K562 (cell line): ENCODE data around the gene ST6GALNAC5. TPM values are rescaled to one million over a fixed set of nuclear protein-coding genes. Genes with fewer than 3 reads are reported as not detected.

Experiments used
- ATAC-seq: fragments of 200-7000 bp; cut with Tn5 transposase; 3 replicates; pipeline ENCODE4 v1.9.1; 2020; ENCODE audit warnings: moderate library complexity
- BruUV-seq: library from RNA; stranded (reverse); fragments of 400-500 nt; replicated peaks from 2 replicates; lab custom pipeline; 2021; lab: Mats Ljungman, UMichigan
- CTCF ChIA-PET: fragments of 300-600 bp; formaldehyde crosslinking; extraction: SDS; loops from one replicate; lab custom pipeline; 2021; ENCODE audit warnings: low intra/inter-chr PET ratio; lab: Yijun Ruan, JAX
- POLR2A ChIA-PET: fragments of 300-600, 350-650 bp; sonication (Branson Sonifier 250); formaldehyde crosslinking; extraction: SDS; loops from one replicate; lab custom pipeline; 2021; ENCODE audit warnings: antibody characterized with exemption, inconsistent platforms; lab: Yijun Ruan, JAX
- DNase-seq, 4 experiments: peaks; one replicate each; pipeline versions ENCODE4 v3.0.0 to v3.0.0-alpha.2; 2011 to 2018; ENCODE audit warnings: low spot score in 3 of 4, mixed read lengths in 3 of 4; ENCODE audit errors: extremely low read depth in 1 of 4
- FAIRE-seq: peaks from 2 replicates; lab custom pipeline; 2011; peaks lifted over from hg19 to GRCh38; lab: Jason Lieb, UNC
- H2AFZ ChIP-seq: 2 replicates; pipeline ENCODE4 v1.6.0; 2011; ENCODE audit warnings: low read depth, low read length, control low read depth, inconsistent platforms
- H3K27ac ChIP-seq: fragments of 200-600 bp; 3 replicates; pipeline ENCODE4 v1.8.0; 2011; ENCODE audit warnings: low read depth, mild to moderate bottlenecking, control low read depth, inconsistent platforms, low read length, moderate library complexity, mixed read lengths; ENCODE audit errors: extremely low read depth
- H3K27me3 ChIP-seq, 2 experiments: fragments of 300-600 bp in 1 of 2; 2 replicates in 1 of 2; 3 replicates in 1 of 2; pipeline versions ENCODE4 v1.6.0 to v1.8.0; 2011; ENCODE audit warnings: inconsistent platforms in 2 of 2, low read length in 2 of 2, mild to moderate bottlenecking in 1 of 2, mixed read lengths in 1 of 2, moderate library complexity in 1 of 2; ENCODE audit not compliant: control insufficient read depth in 2 of 2, insufficient read depth in 2 of 2
- H3K36me3 ChIP-seq: fragments of 300-600 bp; 3 replicates; pipeline ENCODE4 v1.8.0; 2011; ENCODE audit warnings: mild to moderate bottlenecking, low read length, inconsistent platforms; ENCODE audit not compliant: control insufficient read depth, insufficient read depth
- H3K4me1 ChIP-seq, 2 experiments: fragments of 200-600 bp in 1 of 2; replicated peaks in 1 of 2; 2 replicates in 1 of 2; 3 replicates in 1 of 2; pipeline versions ENCODE4 v1.5.1 to v1.8.0; 2011; ENCODE audit warnings: inconsistent platforms in 2 of 2, low read length in 2 of 2, mild to moderate bottlenecking in 1 of 2, mixed read lengths in 1 of 2, moderate library complexity in 1 of 2; ENCODE audit not compliant: control insufficient read depth in 2 of 2, insufficient read depth in 2 of 2
- H3K4me2 ChIP-seq: 2 replicates; pipeline ENCODE4 v1.6.1; 2011; ENCODE audit warnings: low read length, control low read depth, inconsistent platforms, mixed read lengths; ENCODE audit not compliant: insufficient read depth
- H3K4me3 ChIP-seq: fragments of 200-600 bp; sonication (generic), shearing (Covaris generic); 2 replicates; pipeline ENCODE4 v1.5.1; 2016; ENCODE audit warnings: control low read depth, inconsistent platforms
- H3K79me2 ChIP-seq: fragments of 200-600 bp; 3 replicates; pipeline ENCODE4 v1.8.0; 2011; ENCODE audit warnings: low read length, inconsistent platforms; ENCODE audit not compliant: control insufficient read depth, insufficient read depth
- H3K9ac ChIP-seq, 2 experiments: 2 replicates each; pipeline versions ENCODE4 v1.6.0 to v1.6.1; 2011; ENCODE audit warnings: low read depth in 2 of 2, low read length in 2 of 2, control low read depth in 1 of 2, inconsistent platforms in 1 of 2, mild to moderate bottlenecking in 1 of 2, mixed read lengths in 1 of 2; ENCODE audit not compliant: insufficient read depth in 1 of 2
- H3K9me1 ChIP-seq: one replicate; pipeline ENCODE4 v1.6.0; 2011; ENCODE audit warnings: inconsistent platforms, mild to moderate bottlenecking, low read length, moderate library complexity; ENCODE audit not compliant: control insufficient read depth, insufficient read depth
- H3K9me3 ChIP-seq: replicated peaks from 2 replicates; pipeline ENCODE4 v1.5.1; 2011; ENCODE audit warnings: low read depth, low read length, inconsistent platforms; ENCODE audit not compliant: control insufficient read depth, insufficient read depth
- H4K20me1 ChIP-seq: replicated peaks from 2 replicates; pipeline ENCODE4 v1.6.1; 2011; ENCODE audit warnings: low read length, inconsistent platforms, mixed read lengths; ENCODE audit not compliant: control insufficient read depth, insufficient read depth
- E2F8 ChIP-seq: fragments of 450-650 bp; IDR thresholded peaks from 2 replicates; pipeline ENCODE4 v1.7.1; 2018; ENCODE audit warnings: mild to moderate bottlenecking, low read depth; ENCODE audit not compliant: partially characterized antibody
- ELK3 ChIP-seq: fragments of 450-650 bp; formaldehyde crosslinking; IDR thresholded peaks from 2 replicates; pipeline ENCODE4 v1.4.0; 2020; ENCODE audit warnings: mild to moderate bottlenecking
- GTF2F1 ChIP-seq: IDR thresholded peaks from 2 replicates; pipeline ENCODE4 v1.6.1; 2011; ENCODE audit warnings: low read depth, low read length, improper control_type of control experiment
- HDAC2 ChIP-seq: fragments of 450-650 bp; IDR thresholded peaks from 2 replicates; pipeline ENCODE4 v1.6.1; 2016; ENCODE audit warnings: mild to moderate bottlenecking
- PHB2 ChIP-seq: fragments of 450-650 bp; IDR thresholded peaks from 2 replicates; pipeline ENCODE4 v1.6.1; 2017; ENCODE audit warnings: low read depth
- WGBS: fragments of 100-300 bp; shearing (Covaris generic); methylation state at CpG from one replicate; pipeline ENCODE4 v1.1.6; 2016; ENCODE audit warnings: low coverage, mixed read lengths; ENCODE audit not compliant: insufficient coverage; ENCODE audit errors: missing lambda C conversion rate; 5-methylcytosine and 5-hydroxymethylcytosine counted together
- in situ Hi-C: fragments of 300-500 bp; cut with MboI; formaldehyde crosslinking; loops from 4 replicates; pipeline ENCODE4 v1.15.0; 2018; ENCODE audit warnings: inconsistent platforms, mixed read lengths
- intact Hi-C: fragments of 100-400 bp; cut with micrococcal nuclease; formaldehyde crosslinking; loops from 2 replicates; pipeline ENCODE4 v1.14.2; 2022
- polyA plus RNA-seq, 8 experiments: library from polyadenylated mRNA; depleted of rRNA in 4 of 8; stranded (reverse) in 5 of 8; unstranded in 3 of 8; fragments of >200 nt; fragmentation: Nextera tagmentation in 2 of 8; fragmentation: Illumina TruSeq in 1 of 8; extraction: Ambion mirVana in 2 of 8; extraction: Trizol in 1 of 8; gene quantifications; 2 replicates each; pipeline versions ENCODE4 v1.2.1 to v1.2.3, GENCODE V29; 2011 to 2014; ENCODE audit warnings: inconsistent platforms in 1 of 8, missing spikeins in 1 of 8
- total RNA-seq, 7 experiments: library from RNA; depleted of rRNA in 6 of 7; stranded (reverse); fragments of >200 nt in 6 of 7; fragmentation: Illumina TruSeq in 2 of 7; extraction: Trizol in 2 of 7; gene quantifications; 2 replicates each; pipeline versions ENCODE4 v1.2.1 to v1.2.3, GENCODE V29; 2011 to 2021; ENCODE audit warnings: low replicate concordance in 1 of 7
- TF ChIP-seq, protein P1 (sequence below): sonication (generic); formaldehyde crosslinking; IDR thresholded peaks from 2 replicates; pipeline ENCODE4 v1.8.0; 2023; ENCODE audit warnings: mild to moderate bottlenecking, missing genetic modification reagents

The ST6GALNAC5 gene
- total and polyA plus RNA-seq, 9 of the 15 experiments (the other 6 are each of a cell fraction or from before 2014, with no cell fraction given) = 0.04 to 0.14 TPM; not detected in 7

DNA sequence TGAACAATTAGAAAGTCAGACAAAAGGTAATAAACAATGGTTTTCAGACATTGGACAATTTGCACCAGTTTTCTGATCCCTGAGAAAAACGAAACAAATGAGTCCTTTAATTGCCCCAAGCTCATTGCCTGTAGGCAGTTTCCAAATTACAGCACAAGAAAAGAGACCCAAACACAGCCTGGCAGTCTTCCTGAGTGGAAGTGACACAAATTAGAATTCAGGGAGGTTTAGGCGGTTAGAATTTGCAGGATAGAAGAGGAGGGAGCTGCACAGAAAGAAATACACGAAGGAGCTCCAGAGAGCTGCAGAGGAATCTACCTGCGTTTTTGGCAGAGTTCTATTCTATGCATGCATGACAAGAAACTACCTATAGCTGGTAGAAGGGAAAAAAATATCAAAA is 236.2 kb downstream of the ST6GALNAC5 start:
- WGBS = 23% methylated on average over 4 of the region's 4 CpGs
- DNase-seq (no peak), ATAC-seq (no peak), FAIRE-seq (no peak)
- no peak for TF ChIP-seq PHB2
- no peak for TF ChIP-seq ELK3 (CRISPR knock-in tag)
- TF ChIP-seq GTF2F1 = no peak
- TF ChIP-seq, protein P1, sequence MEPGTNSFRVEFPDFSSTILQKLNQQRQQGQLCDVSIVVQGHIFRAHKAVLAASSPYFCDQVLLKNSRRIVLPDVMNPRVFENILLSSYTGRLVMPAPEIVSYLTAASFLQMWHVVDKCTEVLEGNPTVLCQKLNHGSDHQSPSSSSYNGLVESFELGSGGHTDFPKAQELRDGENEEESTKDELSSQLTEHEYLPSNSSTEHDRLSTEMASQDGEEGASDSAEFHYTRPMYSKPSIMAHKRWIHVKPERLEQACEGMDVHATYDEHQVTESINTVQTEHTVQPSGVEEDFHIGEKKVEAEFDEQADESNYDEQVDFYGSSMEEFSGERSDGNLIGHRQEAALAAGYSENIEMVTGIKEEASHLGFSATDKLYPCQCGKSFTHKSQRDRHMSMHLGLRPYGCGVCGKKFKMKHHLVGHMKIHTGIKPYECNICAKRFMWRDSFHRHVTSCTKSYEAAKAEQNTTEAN (CRISPR knock-in tag) = no peak
- TF ChIP-seq E2F8 = no peak
- TF ChIP-seq HDAC2 = no peak
- in situ Hi-C loops (no loop called here), intact Hi-C loops (no loop called here)
- Histone ChIP-seq H3K9ac (no peak overlapping the region), H3K27me3 (no peaks in the 10 kb centered on the region), H3K4me2 (no peak overlapping the region), H3K79me2 (no peaks in the 10 kb centered on the region), H3K9me1 (no peaks in the 10 kb centered on the region), H4K20me1 (no peaks in the 10 kb centered on the region), H3K27ac (no peak overlapping the region), H3K9me3 (no peaks in the 10 kb centered on the region), H2AFZ (no peak overlapping the region), H3K36me3 (no peaks in the 10 kb centered on the region), H3K4me1 (no peaks in the 10 kb centered on the region), H3K4me3 (no peak overlapping the region)
- POLR2A ChIA-PET = no interaction called here
- CTCF ChIA-PET = no interaction called here
- no TSS peak for BruUV-seq
